ENCODE results near the gene SPRTN.

DNA sequence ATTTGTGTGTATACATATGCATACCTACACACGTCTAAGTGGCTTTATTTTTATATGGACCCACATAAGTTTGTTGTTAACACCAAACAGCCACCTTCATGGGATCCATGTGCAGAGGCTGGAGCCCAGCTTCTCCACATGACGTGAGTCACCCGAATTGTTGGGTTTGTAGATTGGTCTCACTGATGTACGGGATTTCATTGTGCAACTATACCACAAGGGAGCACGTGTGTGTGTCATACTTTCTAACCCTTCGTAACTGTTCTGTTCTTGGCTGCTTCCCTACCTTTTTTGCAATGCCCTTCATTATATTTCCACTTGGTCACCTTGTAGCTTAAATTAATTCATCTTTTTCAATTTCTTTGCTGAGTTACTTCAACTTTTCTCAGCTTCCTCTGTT is 21.0 kb downstream of the SPRTN start:
- TF ChIP-seq, protein P1, sequence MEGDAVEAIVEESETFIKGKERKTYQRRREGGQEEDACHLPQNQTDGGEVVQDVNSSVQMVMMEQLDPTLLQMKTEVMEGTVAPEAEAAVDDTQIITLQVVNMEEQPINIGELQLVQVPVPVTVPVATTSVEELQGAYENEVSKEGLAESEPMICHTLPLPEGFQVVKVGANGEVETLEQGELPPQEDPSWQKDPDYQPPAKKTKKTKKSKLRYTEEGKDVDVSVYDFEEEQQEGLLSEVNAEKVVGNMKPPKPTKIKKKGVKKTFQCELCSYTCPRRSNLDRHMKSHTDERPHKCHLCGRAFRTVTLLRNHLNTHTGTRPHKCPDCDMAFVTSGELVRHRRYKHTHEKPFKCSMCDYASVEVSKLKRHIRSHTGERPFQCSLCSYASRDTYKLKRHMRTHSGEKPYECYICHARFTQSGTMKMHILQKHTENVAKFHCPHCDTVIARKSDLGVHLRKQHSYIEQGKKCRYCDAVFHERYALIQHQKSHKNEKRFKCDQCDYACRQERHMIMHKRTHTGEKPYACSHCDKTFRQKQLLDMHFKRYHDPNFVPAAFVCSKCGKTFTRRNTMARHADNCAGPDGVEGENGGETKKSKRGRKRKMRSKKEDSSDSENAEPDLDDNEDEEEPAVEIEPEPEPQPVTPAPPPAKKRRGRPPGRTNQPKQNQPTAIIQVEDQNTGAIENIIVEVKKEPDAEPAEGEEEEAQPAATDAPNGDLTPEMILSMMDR (IDR thresholded peaks at IDR 0.05; ENCODE audit: poor library complexity) = no peak
- TF ChIP-seq EZH2 (IDR thresholded peaks at IDR 0.05; ENCODE audit: borderline replicate concordance) = no peak
- no peak for TF ChIP-seq EZH2phosphoT487 (IDR thresholded peaks at IDR 0.05; ENCODE audit: low read depth, severe bottlenecking, unreplicated experiment)

Measured in hepatocyte (in vitro differentiated cells).